IMR-90 (cell line): Measurements from ENCODE around the gene ETS1.

Experiments used
- CEBPB ChIP-seq: IDR thresholded peaks from 2 replicates; pipeline ENCODE4 v1.6.1; 2012; ENCODE audit warnings: low read depth, low read length, improper control_type of control experiment
- MXI1 ChIP-seq: IDR thresholded peaks from 2 replicates; pipeline ENCODE4 v1.6.1; 2012; ENCODE audit warnings: low read depth, mild to moderate bottlenecking, low read length, moderate library complexity, borderline replicate concordance
- RCOR1 ChIP-seq: IDR thresholded peaks from 2 replicates; pipeline ENCODE4 v1.6.1; 2012; ENCODE audit warnings: mild to moderate bottlenecking, low read length, improper control_type of control experiment; ENCODE audit not compliant: insufficient replicate concordance
- RFX5 ChIP-seq: IDR thresholded peaks from 2 replicates; pipeline ENCODE4 v1.8.0; 2012; ENCODE audit warnings: low read depth, mild to moderate bottlenecking, low read length, moderate library complexity
- TF ChIP-seq, protein P1 (sequence below): conservative IDR thresholded peaks from 2 replicates; pipeline ENCODE4 v1.5.1; 2012; ENCODE audit warnings: mild to moderate bottlenecking, low read depth, low read length, improper control_type of control experiment

DNA sequence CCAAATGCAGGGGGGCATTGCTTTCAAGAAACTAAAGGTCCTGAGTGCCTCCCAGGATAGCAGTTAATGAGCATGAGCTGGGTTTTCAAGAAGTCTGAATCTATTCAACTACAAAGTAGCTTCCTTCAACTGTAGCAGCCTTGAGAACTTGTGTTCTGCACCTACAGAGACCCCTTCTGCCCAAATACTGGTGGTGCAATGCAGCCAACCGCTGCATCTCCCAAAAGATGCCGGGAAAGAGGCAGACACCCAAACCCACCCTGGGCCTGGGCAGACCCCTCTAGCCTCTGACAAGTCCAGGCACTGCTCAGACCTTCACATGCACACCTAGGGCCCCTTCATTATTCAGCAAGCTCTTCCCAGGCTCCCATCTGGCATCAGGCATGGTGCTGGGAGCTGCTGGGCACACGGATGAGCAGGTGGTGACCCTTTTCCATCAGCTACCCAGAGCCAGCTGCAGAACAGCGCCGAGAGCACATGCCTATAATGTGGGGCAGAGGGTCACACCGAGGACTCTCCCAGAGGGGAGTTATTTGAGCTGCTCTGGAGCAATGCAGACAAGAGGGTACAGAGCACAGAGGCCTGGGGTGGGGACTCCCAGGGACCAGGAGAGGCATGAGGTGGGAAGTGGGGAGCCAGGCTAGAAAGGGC lies 44.9 kb upstream of the ETS1 start:
- TF ChIP-seq, protein P1, sequence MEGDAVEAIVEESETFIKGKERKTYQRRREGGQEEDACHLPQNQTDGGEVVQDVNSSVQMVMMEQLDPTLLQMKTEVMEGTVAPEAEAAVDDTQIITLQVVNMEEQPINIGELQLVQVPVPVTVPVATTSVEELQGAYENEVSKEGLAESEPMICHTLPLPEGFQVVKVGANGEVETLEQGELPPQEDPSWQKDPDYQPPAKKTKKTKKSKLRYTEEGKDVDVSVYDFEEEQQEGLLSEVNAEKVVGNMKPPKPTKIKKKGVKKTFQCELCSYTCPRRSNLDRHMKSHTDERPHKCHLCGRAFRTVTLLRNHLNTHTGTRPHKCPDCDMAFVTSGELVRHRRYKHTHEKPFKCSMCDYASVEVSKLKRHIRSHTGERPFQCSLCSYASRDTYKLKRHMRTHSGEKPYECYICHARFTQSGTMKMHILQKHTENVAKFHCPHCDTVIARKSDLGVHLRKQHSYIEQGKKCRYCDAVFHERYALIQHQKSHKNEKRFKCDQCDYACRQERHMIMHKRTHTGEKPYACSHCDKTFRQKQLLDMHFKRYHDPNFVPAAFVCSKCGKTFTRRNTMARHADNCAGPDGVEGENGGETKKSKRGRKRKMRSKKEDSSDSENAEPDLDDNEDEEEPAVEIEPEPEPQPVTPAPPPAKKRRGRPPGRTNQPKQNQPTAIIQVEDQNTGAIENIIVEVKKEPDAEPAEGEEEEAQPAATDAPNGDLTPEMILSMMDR, result peak; percentile 78
- TF ChIP-seq RFX5 (no peak), MXI1 (no peak), CEBPB (no peak), RCOR1 (no peak)
